Vagina (tissue), 2 donors: ENCODE results near the gene SLC4A1AP.

Experiments
- CTCF ChIP-seq, 3 experiments: fragments of 450-650 bp in 2 of 3; fragments of 200-600 bp in 1 of 3; sonication (generic) in 1 of 3; IDR thresholded peaks; one replicate each; pipeline ENCODE4 v1.5.1; 2017 to 2019; ENCODE audit warnings: antibody characterized with exemption in 3 of 3, mild to moderate bottlenecking in 2 of 3, moderate library complexity in 2 of 3
- POLR2A ChIP-seq, 2 donors: fragments of 450-650 bp; IDR thresholded peaks; one replicate each; pipeline ENCODE4 v1.6.1; 2017; ENCODE audit warnings: antibody characterized with exemption in 2 of 2, mild to moderate bottlenecking in 2 of 2, moderate library complexity in 2 of 2

GRCh38 chr2:27710640-27711430 is 47.1 kb downstream of the SLC4A1AP start:
- TF ChIP-seq CTCF (IDR thresholded peaks at IDR 0.05) (no peak), POLR2A (IDR thresholded peaks at IDR 0.05) (no peak)
